GM10266 (cell line): ENCODE results near the gene IFRD2.
A peak's percentile ranks its signal among the peaks of the same experiment; 100 is the strongest.
"Not testable (repeated sequence)": the region's sequence is repeated elsewhere in the genome, so short reads cannot be mapped to it uniquely, and the experiment has no call there.

Experiments used
- DNase-seq: peaks from one replicate; pipeline ENCODE4 v3.0.0; 2012; ENCODE audit errors: extremely low spot score
- CTCF ChIP-seq: IDR thresholded peaks from 2 replicates; pipeline ENCODE4 v1.5.1; 2012; ENCODE audit warnings: mild to moderate bottlenecking, low read depth; ENCODE audit not compliant: control insufficient read depth, insufficient read depth; ENCODE audit errors: missing control alignments

IFRD2 gene

GRCh38 chr3:50275996-50276761 is 16.1 kb downstream of the IFRD2 start:
- no peak for DNase-seq
- TF ChIP-seq CTCF = no peak

GRCh38 chr3:50275141-50275995 is 16.9 kb downstream of the IFRD2 start:
- no peak for DNase-seq
- no peak for TF ChIP-seq CTCF

- peak; percentile 72 for TF ChIP-seq CTCF
- DNase-seq = peak; percentile 88
Measured at GRCh38 chr3:50274371-50275104, 17.7 kb downstream of the IFRD2 start.

GRCh38 chr3:50273689-50274065 is 18.6 kb downstream of the IFRD2 start:
- DNase-seq = no peak
- no peak for TF ChIP-seq CTCF

GRCh38 chr3:50272911-50273688 is 19.1 kb downstream of the IFRD2 start:
- peak; percentile 99 for DNase-seq
- TF ChIP-seq CTCF = peak; percentile 98

GRCh38 chr3:50272538-50272910 is 19.7 kb downstream of the IFRD2 start:
- not testable (repeated sequence) for DNase-seq
